ENCODE measurements around the gene MOSPD3.

DNA sequence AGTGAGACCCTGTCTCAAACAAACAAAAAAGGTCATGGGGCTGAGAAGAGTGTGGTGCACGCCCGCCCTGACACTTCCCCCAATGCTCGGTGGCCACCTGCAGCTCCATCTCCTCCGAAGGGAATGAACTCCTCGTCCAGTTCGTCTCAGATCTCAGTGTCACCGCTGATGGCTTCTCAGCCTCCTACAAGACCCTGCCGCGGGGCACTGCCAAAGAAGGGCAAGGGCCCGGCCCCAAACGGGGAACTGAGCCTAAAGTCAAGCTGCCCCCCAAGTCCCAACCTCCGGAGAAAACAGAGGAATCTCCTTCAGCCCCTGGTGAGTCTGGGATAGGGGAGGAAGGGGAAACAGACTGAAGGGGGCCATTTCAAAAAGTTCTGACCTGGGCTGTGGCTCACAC is 6.0 kb upstream of the MOSPD3 start:
- TF ChIP-seq, protein P1, sequence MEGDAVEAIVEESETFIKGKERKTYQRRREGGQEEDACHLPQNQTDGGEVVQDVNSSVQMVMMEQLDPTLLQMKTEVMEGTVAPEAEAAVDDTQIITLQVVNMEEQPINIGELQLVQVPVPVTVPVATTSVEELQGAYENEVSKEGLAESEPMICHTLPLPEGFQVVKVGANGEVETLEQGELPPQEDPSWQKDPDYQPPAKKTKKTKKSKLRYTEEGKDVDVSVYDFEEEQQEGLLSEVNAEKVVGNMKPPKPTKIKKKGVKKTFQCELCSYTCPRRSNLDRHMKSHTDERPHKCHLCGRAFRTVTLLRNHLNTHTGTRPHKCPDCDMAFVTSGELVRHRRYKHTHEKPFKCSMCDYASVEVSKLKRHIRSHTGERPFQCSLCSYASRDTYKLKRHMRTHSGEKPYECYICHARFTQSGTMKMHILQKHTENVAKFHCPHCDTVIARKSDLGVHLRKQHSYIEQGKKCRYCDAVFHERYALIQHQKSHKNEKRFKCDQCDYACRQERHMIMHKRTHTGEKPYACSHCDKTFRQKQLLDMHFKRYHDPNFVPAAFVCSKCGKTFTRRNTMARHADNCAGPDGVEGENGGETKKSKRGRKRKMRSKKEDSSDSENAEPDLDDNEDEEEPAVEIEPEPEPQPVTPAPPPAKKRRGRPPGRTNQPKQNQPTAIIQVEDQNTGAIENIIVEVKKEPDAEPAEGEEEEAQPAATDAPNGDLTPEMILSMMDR (IDR thresholded peaks at IDR 0.05): no peak
- TF ChIP-seq EZH2phosphoT487 (IDR thresholded peaks at IDR 0.05): no peak
